Sigmoid colon (tissue), 7 donors: Measurements from ENCODE around the gene LAMA4. TPM values are rescaled to one million over a fixed set of nuclear protein-coding genes. Genes with fewer than 3 reads are reported as not detected.
A peak's percentile ranks its signal among the peaks of the same experiment; 100 is the strongest.

Experiments
- DNase-seq: peaks from one replicate; pipeline ENCODE4 v3.0.0-alpha.2; 2019
- H3K27ac ChIP-seq, 4 donors: fragments of 200-600 bp; sonication (generic); one replicate each; pipeline ENCODE4 v1.5.1; 2016 to 2019; ENCODE audit warnings: mild to moderate bottlenecking in 1 of 4
- H3K27me3 ChIP-seq, 3 donors: fragments of 200-600 bp; sonication (generic); one replicate each; pipeline ENCODE4 v1.5.1; 2019; ENCODE audit warnings: mild to moderate bottlenecking in 1 of 3
- H3K36me3 ChIP-seq, 4 donors: fragments of 200-600 bp; sonication (generic); one replicate each; pipeline ENCODE4 v1.5.1; 2016 to 2019
- H3K4me1 ChIP-seq, 4 donors: fragments of 200-600 bp; sonication (generic); one replicate each; pipeline ENCODE4 v1.5.1; 2017 to 2019
- H3K4me3 ChIP-seq, 4 donors: fragments of 200-600 bp; sonication (generic); one replicate each; pipeline ENCODE4 v1.5.1; 2017 to 2019; ENCODE audit warnings: mild to moderate bottlenecking in 2 of 4, moderate library complexity in 1 of 4
- H3K9me3 ChIP-seq, 4 donors: fragments of 200-600 bp in 3 of 4; sonication (generic) in 3 of 4; one replicate each; pipeline versions ENCODE4 v1.5.1 to v1.6.1; 2013 to 2019
- CTCF ChIP-seq, 4 experiments: fragments of 450-650 bp in 3 of 4; fragments of 200-600 bp in 1 of 4; IDR thresholded peaks; one replicate each; pipeline ENCODE4 v1.5.1; 2016 to 2019; ENCODE audit warnings: antibody characterized with exemption in 4 of 4, mild to moderate bottlenecking in 3 of 4, moderate library complexity in 2 of 4
- EP300 ChIP-seq, 4 donors: sonication (generic); formaldehyde crosslinking; IDR thresholded peaks; one replicate each; pipeline ENCODE4 v1.6.1; 2017; ENCODE audit warnings: antibody characterized with exemption in 4 of 4
- POLR2A ChIP-seq, 2 donors: fragments of 450-650 bp; IDR thresholded peaks; one replicate each; pipeline ENCODE4 v1.6.1; 2016; ENCODE audit warnings: antibody characterized with exemption in 2 of 2, mild to moderate bottlenecking in 2 of 2, moderate library complexity in 2 of 2
- POLR2AphosphoS5 ChIP-seq, 4 donors: sonication (generic); formaldehyde crosslinking; IDR thresholded peaks; one replicate each; pipeline ENCODE4 v1.6.1; 2017; ENCODE audit warnings: antibody characterized with exemption in 4 of 4
- WGBS, 2 donors: extraction: QIAGEN DNeasy Blood & Tissue Kit; methylation state at CpG; one replicate each; pipeline ENCODE4 v1.1.7; 2013; 5-methylcytosine and 5-hydroxymethylcytosine counted together
- intact Hi-C: fragments of 100-400 bp; cut with DNase I; formaldehyde crosslinking; loops from one replicate; pipeline ENCODE4 v1.15.1; 2023
- polyA plus RNA-seq, 3 donors: library from polyadenylated mRNA; stranded (reverse); fragments of 200-250 nt; gene quantifications; one replicate each; pipeline ENCODE4 v1.2.3, GENCODE V29; 2013
- total RNA-seq, 4 donors: library from RNA; depleted of rRNA; stranded (reverse); fragments of >200 nt; gene quantifications; one replicate each; pipeline ENCODE4 v1.1.0, GENCODE V29; 2016
- donor health status: healthy with polysubstance abuse.
- donor health status: Bipolar disorder and iron deficiency.
- donor health status: healthy.

Gene LAMA4
- total and polyA plus RNA-seq, 7 donors, result 6.9 to 225 (median 95.3) TPM

GRCh38 chr6:112286500-112287144 is 32.3 kb upstream of the LAMA4 start:
- WGBS, 2 donors, result 46 to 69% methylated on average over 1 of the region's 1 CpG
- no peaks in the 10 kb centered on the region for H3K9me3 ChIP-seq
- intact Hi-C loops, result no loop called here
- no peak overlapping the region for H3K4me3 ChIP-seq
- H3K4me1 ChIP-seq, result peaks cover 0 to 38% (median 33%) of the 10 kb centered on the region in 4 donors
- DNase-seq, result no peak
- TF ChIP-seq EP300 (IDR thresholded peaks at IDR 0.05), result no peak
- TF ChIP-seq CTCF (IDR thresholded peaks at IDR 0.05), result no peak
- TF ChIP-seq POLR2AphosphoS5 (IDR thresholded peaks at IDR 0.05), result no peak
- no peak for TF ChIP-seq POLR2A (IDR thresholded peaks at IDR 0.05)
- H3K27ac ChIP-seq, result peak overlapping the region in 1 of 4 donors; percentile 76
- H3K36me3 ChIP-seq, result no peaks in the 10 kb centered on the region
- H3K27me3 ChIP-seq, result no peaks in the 10 kb centered on the region

- intact Hi-C loops, result no loop called here
- WGBS, 2 donors, result 41 to 80% methylated on average over 2 of the region's 2 CpGs
- DNase-seq, result no peak
- no peaks in the 10 kb centered on the region for H3K27me3 ChIP-seq
- H3K9me3 ChIP-seq, result no peaks in the 10 kb centered on the region
- H3K4me1 ChIP-seq, result peaks cover 0 to 42% (median 39%) of the 10 kb centered on the region in 4 donors
- H3K27ac ChIP-seq, result no peak overlapping the region
- no peak for TF ChIP-seq CTCF (IDR thresholded peaks at IDR 0.05)
- no peak for TF ChIP-seq POLR2A (IDR thresholded peaks at IDR 0.05)
- no peak for TF ChIP-seq POLR2AphosphoS5 (IDR thresholded peaks at IDR 0.05)
- no peak for TF ChIP-seq EP300 (IDR thresholded peaks at IDR 0.05)
- H3K4me3 ChIP-seq, result no peak overlapping the region
- H3K36me3 ChIP-seq, result no peaks in the 10 kb centered on the region
These were observed 31.6 kb upstream of the LAMA4 start for GRCh38 chr6:112286010-112286409.

GRCh38 chr6:112284603-112285002 is 30.2 kb upstream of the LAMA4 start:
- TF ChIP-seq CTCF (IDR thresholded peaks at IDR 0.05) (no peak), POLR2AphosphoS5 (IDR thresholded peaks at IDR 0.05) (no peak), EP300 (IDR thresholded peaks at IDR 0.05) (no peak), POLR2A (IDR thresholded peaks at IDR 0.05) (no peak)
- no peaks in the 10 kb centered on the region for H3K36me3 ChIP-seq
- H3K4me1 ChIP-seq, result peaks cover 0 to 51% (median 50%) of the 10 kb centered on the region in 4 donors
- no peak overlapping the region for H3K4me3 ChIP-seq
- no peaks in the 10 kb centered on the region for H3K27me3 ChIP-seq
- no peak for DNase-seq
- intact Hi-C loops, result no loop called here
- H3K27ac ChIP-seq, result no peak overlapping the region
- H3K9me3 ChIP-seq, result no peaks in the 10 kb centered on the region

- no peak overlapping the region for H3K27ac ChIP-seq
- H3K4me1 ChIP-seq, result peaks cover 0 to 51% (median 50%) of the 10 kb centered on the region in 4 donors
- no peaks in the 10 kb centered on the region for H3K27me3 ChIP-seq
- H3K36me3 ChIP-seq, result no peaks in the 10 kb centered on the region
- H3K4me3 ChIP-seq, result no peak overlapping the region
- 54 to 78% methylated on average over 4 of the region's 4 CpGs for WGBS, 2 donors
- TF ChIP-seq POLR2A (IDR thresholded peaks at IDR 0.05), result no peak
- TF ChIP-seq EP300 (IDR thresholded peaks at IDR 0.05), result no peak
- TF ChIP-seq CTCF (IDR thresholded peaks at IDR 0.05), result no peak
- TF ChIP-seq POLR2AphosphoS5 (IDR thresholded peaks at IDR 0.05), result no peak
- no peak for DNase-seq
- H3K9me3 ChIP-seq, result no peaks in the 10 kb centered on the region
- intact Hi-C loops, result no loop called here
These were observed 29.3 kb upstream of the LAMA4 start for GRCh38 chr6:112283621-112284020.
